ENCODE data around the gene DIPK1A. TPM values are rescaled to one million over a fixed set of nuclear protein-coding genes. Genes with fewer than 3 reads are reported as not detected.
A peak's percentile ranks its signal among the peaks of the same experiment; 100 is the strongest.

Gene DIPK1A
- total RNA-seq, 1 donor from 2014 or later, result 5.0 TPM

DNA sequence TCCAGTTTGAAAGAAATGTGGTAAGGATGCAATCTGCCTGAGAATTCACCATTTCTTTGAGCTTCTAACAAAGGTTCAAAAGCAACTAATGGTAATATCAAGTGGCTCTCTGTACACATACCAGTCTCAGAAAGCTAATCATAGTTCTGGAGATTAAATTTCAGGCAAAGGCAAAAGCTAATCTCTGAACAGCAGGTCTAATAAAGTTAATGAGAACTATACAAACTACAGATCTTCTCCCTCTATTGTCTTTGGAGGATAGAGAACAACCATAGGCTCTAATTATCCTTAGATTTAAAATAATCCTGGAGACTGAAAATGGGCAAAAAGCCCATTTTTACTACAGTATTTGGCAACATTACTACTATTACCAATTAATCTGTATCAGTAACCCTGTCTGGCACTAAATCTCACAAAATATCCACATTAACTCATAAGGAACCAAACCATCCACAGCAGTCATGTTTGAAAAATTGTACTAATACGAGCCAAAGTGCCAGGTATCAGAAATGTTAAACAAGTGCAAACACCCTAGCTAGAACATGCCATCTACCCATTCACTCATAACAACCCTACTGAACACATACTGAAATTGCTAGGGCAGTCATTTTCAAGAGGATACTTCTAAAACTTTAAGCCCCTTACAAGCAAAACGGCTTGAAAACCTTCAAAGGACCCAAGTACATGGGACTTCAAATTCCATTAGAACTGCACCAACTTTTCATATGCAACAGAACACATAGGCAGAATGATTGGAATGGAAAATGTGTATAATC, 4.8 kb downstream of the DIPK1A start:
- Histone ChIP-seq H3K27ac (replicated peaks) (no peak overlapping the region), H3K36me3 (no peaks in the 10 kb centered on the region), H3K27me3 (ENCODE audit: low read depth) (no peaks in the 10 kb centered on the region), H3K9me3 (replicated peaks) (no peaks in the 10 kb centered on the region), H3K4me1 (peaks cover 44% of the 10 kb centered on the region), H3K4me3 (no peak overlapping the region)
- DNase-seq, result no peak
- TF ChIP-seq, protein P1, sequence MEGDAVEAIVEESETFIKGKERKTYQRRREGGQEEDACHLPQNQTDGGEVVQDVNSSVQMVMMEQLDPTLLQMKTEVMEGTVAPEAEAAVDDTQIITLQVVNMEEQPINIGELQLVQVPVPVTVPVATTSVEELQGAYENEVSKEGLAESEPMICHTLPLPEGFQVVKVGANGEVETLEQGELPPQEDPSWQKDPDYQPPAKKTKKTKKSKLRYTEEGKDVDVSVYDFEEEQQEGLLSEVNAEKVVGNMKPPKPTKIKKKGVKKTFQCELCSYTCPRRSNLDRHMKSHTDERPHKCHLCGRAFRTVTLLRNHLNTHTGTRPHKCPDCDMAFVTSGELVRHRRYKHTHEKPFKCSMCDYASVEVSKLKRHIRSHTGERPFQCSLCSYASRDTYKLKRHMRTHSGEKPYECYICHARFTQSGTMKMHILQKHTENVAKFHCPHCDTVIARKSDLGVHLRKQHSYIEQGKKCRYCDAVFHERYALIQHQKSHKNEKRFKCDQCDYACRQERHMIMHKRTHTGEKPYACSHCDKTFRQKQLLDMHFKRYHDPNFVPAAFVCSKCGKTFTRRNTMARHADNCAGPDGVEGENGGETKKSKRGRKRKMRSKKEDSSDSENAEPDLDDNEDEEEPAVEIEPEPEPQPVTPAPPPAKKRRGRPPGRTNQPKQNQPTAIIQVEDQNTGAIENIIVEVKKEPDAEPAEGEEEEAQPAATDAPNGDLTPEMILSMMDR (IDR thresholded peaks at IDR 0.05; ENCODE audit: borderline replicate concordance), result no peak
- intact Hi-C loops (cut with micrococcal nuclease), result no loop called here

DNA sequence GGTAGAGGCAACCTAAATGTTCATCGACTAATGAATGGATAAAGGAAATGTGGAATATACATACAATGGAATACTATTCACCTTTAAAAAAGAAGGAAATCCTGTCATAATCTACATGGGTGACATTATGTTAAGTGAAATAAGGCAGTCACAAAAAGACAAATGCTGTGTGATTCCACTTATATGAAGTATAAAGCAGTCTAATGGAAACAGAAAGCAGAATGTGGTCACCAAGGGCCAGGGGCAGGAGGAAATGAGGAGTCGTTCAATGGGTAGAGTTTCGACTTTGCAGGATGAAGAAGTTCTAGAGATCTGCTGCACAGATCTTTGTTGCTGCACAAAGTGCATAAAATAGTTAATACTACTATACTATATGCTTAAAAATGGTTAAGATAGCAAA, 7.8 kb downstream of the DIPK1A start:
- Histone ChIP-seq H3K27me3 (ENCODE audit: low read depth) (no peaks in the 10 kb centered on the region), H3K4me1 (peaks cover 32% of the 10 kb centered on the region), H3K36me3 (no peaks in the 10 kb centered on the region), H3K27ac (replicated peaks) (no peak overlapping the region), H3K9me3 (replicated peaks) (no peaks in the 10 kb centered on the region), H3K4me3 (no peak overlapping the region)
- DNase-seq, result no peak
- intact Hi-C loops (cut with micrococcal nuclease), result no loop called here
- TF ChIP-seq, protein P1 (IDR thresholded peaks at IDR 0.05; ENCODE audit: borderline replicate concordance), result no peak

DNA sequence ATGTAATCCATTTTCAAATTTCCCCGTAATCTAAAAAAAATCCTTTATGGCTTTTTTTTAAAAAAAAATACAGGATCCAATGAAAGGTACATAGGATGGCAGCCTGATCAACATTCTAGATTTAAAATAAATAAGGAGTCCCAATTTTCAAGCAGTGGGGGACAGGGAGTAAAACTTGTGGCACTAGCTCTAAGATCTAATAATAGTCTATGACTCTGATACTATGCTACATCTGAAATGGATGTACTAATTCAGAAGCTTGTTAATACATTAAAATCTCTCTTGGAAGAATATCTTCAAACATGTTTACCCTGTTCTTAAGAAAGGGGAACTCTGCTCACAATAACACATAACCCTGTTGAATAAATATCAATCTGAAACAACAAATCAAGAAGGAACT, 8.5 kb downstream of the DIPK1A start:
- Histone ChIP-seq H3K36me3 (no peaks in the 10 kb centered on the region), H3K27ac (replicated peaks) (peak overlapping the region; percentile 3), H3K4me1 (peaks cover 27% of the 10 kb centered on the region), H3K9me3 (replicated peaks) (no peaks in the 10 kb centered on the region), H3K27me3 (ENCODE audit: low read depth) (no peaks in the 10 kb centered on the region), H3K4me3 (no peak overlapping the region)
- intact Hi-C loops (cut with micrococcal nuclease), result no loop called here
- TF ChIP-seq, protein P1 (IDR thresholded peaks at IDR 0.05; ENCODE audit: borderline replicate concordance), result no peak
- DNase-seq, result no peak

DNA sequence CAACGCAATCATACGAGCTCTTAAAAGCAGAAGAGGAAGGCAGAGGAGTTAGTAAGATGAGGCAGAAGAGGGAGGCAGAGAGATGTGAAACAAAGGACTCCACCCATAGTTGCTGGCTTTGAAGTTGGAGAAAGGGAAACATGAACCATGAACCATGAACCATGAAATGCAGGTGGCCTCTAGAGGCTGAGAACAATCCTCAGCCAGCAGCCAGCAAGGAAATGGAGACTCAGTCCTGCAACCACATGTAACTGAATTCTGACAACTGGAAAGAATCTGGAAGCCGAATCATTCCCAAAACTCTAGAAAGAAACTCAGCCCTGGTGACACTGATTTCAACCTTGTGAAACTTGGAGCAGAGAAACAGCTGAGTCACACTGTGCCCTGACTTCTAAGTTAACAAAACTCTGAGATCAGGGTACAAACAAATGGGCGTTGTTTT, 10.1 kb downstream of the DIPK1A start:
- Histone ChIP-seq H3K36me3 (no peaks in the 10 kb centered on the region), H3K9me3 (replicated peaks) (no peaks in the 10 kb centered on the region), H3K27ac (replicated peaks) (no peak overlapping the region), H3K4me3 (no peak overlapping the region), H3K27me3 (ENCODE audit: low read depth) (no peaks in the 10 kb centered on the region), H3K4me1 (peaks cover 13% of the 10 kb centered on the region)
- intact Hi-C loops (cut with micrococcal nuclease), result no loop called here
- no peak for DNase-seq
- TF ChIP-seq, protein P1 (IDR thresholded peaks at IDR 0.05; ENCODE audit: borderline replicate concordance), result no peak

DNA sequence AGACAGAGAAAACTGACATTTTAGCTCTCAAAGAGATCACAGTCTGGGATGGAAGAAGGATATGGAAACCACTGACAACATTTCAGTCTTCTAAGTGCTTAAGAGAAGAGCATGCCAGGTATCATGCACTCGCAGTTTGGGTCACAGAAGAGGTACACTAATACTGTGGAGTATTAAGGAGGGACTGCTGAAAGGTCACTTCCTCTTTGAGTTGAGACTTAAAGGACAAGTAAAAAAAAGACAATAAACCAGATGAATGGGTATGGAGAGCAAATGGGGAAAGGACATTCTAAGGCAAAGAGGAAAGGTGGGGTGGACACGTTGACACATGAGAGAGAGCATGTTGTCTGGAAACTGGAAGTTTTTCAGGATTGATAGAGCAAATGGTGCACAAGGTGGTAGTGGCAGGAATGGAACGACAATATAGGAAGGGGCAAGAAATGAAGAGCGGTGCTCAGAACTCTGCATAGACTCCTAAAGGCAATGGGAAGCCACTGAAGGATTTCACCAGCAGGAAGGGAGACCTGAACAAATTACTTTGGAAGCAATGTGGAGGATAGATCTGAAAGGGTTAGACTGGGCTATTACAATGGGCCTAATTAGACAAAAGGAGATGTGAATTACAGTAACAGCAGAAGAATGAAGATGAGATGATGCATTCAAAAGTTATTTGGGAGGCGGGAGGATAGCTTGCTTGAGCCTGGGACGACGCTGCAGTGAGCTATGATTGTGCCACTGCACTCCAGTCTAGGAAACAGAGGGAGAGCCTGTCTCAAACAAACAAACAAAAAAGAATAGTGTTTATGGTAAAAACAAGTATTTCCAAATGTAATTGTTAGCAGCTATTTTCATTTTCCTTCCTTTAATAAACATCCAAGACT, 11.1 kb downstream of the DIPK1A start:
- TF ChIP-seq, protein P1 (IDR thresholded peaks at IDR 0.05; ENCODE audit: borderline replicate concordance), result no peak
- no peak for DNase-seq
- Histone ChIP-seq H3K4me1 (peaks cover 12% of the 10 kb centered on the region), H3K27me3 (ENCODE audit: low read depth) (no peaks in the 10 kb centered on the region), H3K36me3 (no peaks in the 10 kb centered on the region), H3K27ac (replicated peaks) (no peak overlapping the region), H3K9me3 (replicated peaks) (no peaks in the 10 kb centered on the region), H3K4me3 (no peak overlapping the region)
- intact Hi-C loops (cut with micrococcal nuclease), result no loop called here

Data from left ventricle myocardium inferior (tissue), 1 donor.